Neural progenitor cell (in vitro differentiated cells): Measurements from ENCODE around the gene FOXL3. TPM values are rescaled to one million over a fixed set of nuclear protein-coding genes. Genes with fewer than 3 reads are reported as not detected.
A peak's percentile ranks its signal among the peaks of the same experiment; 100 is the strongest.

Experiments used
- DNase-seq: peaks from one replicate; pipeline ENCODE4 v3.0.0-alpha.2; 2016; ENCODE audit warnings: low spot score
- H2AFZ ChIP-seq: fragments of 200-600 bp; sonication (generic); replicated peaks from 2 replicates; pipeline ENCODE4 v1.6.1; 2016; ENCODE audit warnings: antibody characterized with exemption
- H3F3A ChIP-seq: fragments of 200-600 bp; sonication (generic); 2 replicates; pipeline ENCODE4 v1.6.1; 2016; ENCODE audit warnings: antibody characterized with exemption, low read depth
- H3K27ac ChIP-seq: fragments of 200-600 bp; sonication (generic); 2 replicates; pipeline ENCODE4 v1.5.1; 2016; ENCODE audit warnings: mild to moderate bottlenecking
- H3K27me3 ChIP-seq: fragments of 200-600 bp; sonication (generic); 2 replicates; pipeline ENCODE4 v1.6.1; 2016; ENCODE audit warnings: mild to moderate bottlenecking, moderate library complexity
- H3K36me3 ChIP-seq: fragments of 200-600 bp; sonication (generic); 2 replicates; pipeline ENCODE4 v1.5.1; 2016
- H3K4me1 ChIP-seq: fragments of 200-600 bp; sonication (generic); 2 replicates; pipeline ENCODE4 v1.6.1; 2016; ENCODE audit warnings: mixed run types
- H3K4me2 ChIP-seq: fragments of 200-600 bp; sonication (generic); 2 replicates; pipeline ENCODE4 v1.6.1; 2016
- H3K4me3 ChIP-seq: fragments of 200-600 bp; sonication (generic); 2 replicates; pipeline ENCODE4 v1.5.1; 2016
- H3K79me2 ChIP-seq: fragments of 200-600 bp; sonication (generic); 2 replicates; pipeline ENCODE4 v1.6.1; 2016; ENCODE audit warnings: low read depth
- H3K9ac ChIP-seq: fragments of 200-600 bp; sonication (generic); 2 replicates; pipeline ENCODE4 v1.6.1; 2016
- H3K9me3 ChIP-seq: fragments of 200-600 bp; sonication (generic); 2 replicates; pipeline ENCODE4 v1.5.1; 2016; ENCODE audit warnings: low read depth
- H4K20me1 ChIP-seq: fragments of 200-600 bp; sonication (generic); 2 replicates; pipeline ENCODE4 v1.6.1; 2016; ENCODE audit warnings: low read depth
- H3K27ac Mint-ChIP-seq: 3 replicates; pipeline ENCODE4 v1.8.0; 2021; ENCODE audit warnings: mixed read lengths
- H3K27me3 Mint-ChIP-seq: 2 replicates; pipeline ENCODE4 v1.8.0; 2022; ENCODE audit warnings: low read depth, mild to moderate bottlenecking, inconsistent platforms, moderate library complexity, mixed read lengths; ENCODE audit not compliant: insufficient read depth
- H3K36me3 Mint-ChIP-seq: 3 replicates; pipeline ENCODE4 v1.8.0; 2021; ENCODE audit warnings: mixed read lengths
- H3K4me1 Mint-ChIP-seq: 3 replicates; pipeline ENCODE4 v1.8.0; 2021; ENCODE audit warnings: mixed read lengths
- H3K4me3 Mint-ChIP-seq: 3 replicates; pipeline ENCODE4 v1.8.0; 2021; ENCODE audit warnings: mild to moderate bottlenecking, moderate library complexity, mixed read lengths
- H3K9me3 Mint-ChIP-seq: 3 replicates; pipeline ENCODE4 v1.8.0; 2020; ENCODE audit warnings: mixed read lengths
- EZH2 ChIP-seq: fragments of 200-600 bp; sonication (generic); IDR thresholded peaks from 2 replicates; pipeline ENCODE4 v1.6.1; 2017; ENCODE audit warnings: antibody characterized with exemption, mild to moderate bottlenecking, moderate library complexity
- EZH2phosphoT487 ChIP-seq: fragments of 200-600 bp; sonication (generic); IDR thresholded peaks from 2 replicates; pipeline ENCODE4 v1.6.1; 2017; ENCODE audit warnings: antibody characterized with exemption
- total RNA-seq: library from RNA; depleted of rRNA; stranded (reverse); fragments of >200 nt; gene quantifications from 2 replicates; pipeline ENCODE4 v1.2.3, GENCODE V29; 2015; ENCODE audit warnings: low replicate concordance
- TF ChIP-seq, protein P1 (sequence below): fragments of 200-600 bp; sonication (generic); IDR thresholded peaks from 2 replicates; pipeline ENCODE4 v1.5.1; 2017; ENCODE audit warnings: antibody characterized with exemption, mild to moderate bottlenecking

The FOXL3 gene
- total RNA-seq, 1 donor from 2014 or later, result not detected

DNA sequence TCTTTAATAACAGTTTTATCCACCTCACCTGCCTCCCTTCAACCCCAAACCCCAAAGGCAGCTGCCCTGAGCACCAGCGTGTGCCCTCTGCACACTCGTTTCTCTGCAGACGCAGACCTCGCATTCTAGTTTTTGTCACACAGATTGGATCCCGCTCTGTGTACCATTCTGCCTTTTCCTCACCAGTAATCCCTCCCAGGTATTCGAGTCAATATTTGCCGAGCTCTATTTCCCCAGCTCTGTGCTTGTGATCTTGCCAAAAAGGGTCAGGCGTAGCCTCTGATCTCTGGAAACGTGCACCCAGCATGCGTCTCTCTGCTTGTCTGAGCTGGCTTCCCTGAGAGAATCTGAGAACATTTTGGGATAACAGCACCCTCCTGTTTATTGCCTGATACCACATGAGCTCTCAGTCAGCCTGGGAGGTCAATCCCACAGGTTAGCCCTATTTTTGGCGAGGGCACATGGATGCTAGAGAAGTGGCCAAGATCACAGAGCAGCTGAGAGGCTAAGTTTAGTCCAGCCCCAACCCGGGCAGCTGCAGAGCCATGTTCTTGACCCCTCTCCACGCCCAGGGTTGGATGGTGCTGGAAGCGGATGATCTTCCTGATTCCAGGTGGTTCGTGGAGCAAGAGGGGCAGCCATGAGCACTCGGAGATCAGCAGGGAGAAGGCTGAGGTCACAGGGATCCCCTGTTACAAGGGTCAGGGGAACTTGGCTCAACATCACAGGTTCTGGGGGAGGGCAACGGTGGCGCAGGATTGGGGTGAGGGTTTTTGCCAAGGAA, 29.1 kb downstream of the FOXL3 start:
- Mint-ChIP-seq H3K27ac (no peak overlapping the region), H3K9me3 (peaks cover 13% of the 10 kb centered on the region), H3K36me3 (no peaks in the 10 kb centered on the region), H3K4me1 (peaks cover 2% of the 10 kb centered on the region), H3K27me3 (peaks cover 15% of the 10 kb centered on the region), H3K4me3 (no peak overlapping the region)
- Histone ChIP-seq H3K9ac (no peak overlapping the region), H4K20me1 (no peaks in the 10 kb centered on the region), H3K27ac (no peak overlapping the region), H3K9me3 (no peaks in the 10 kb centered on the region), H3K36me3 (no peaks in the 10 kb centered on the region), H2AFZ (no peak overlapping the region), H3K27me3 (peaks cover 23% of the 10 kb centered on the region), H3K4me3 (no peak overlapping the region), H3F3A (no peaks in the 10 kb centered on the region), H3K4me1 (peaks cover 13% of the 10 kb centered on the region), H3K4me2 (no peak overlapping the region), H3K79me2 (no peaks in the 10 kb centered on the region)
- TF ChIP-seq EZH2 (no peak), EZH2phosphoT487 (no peak)
- TF ChIP-seq, protein P1, sequence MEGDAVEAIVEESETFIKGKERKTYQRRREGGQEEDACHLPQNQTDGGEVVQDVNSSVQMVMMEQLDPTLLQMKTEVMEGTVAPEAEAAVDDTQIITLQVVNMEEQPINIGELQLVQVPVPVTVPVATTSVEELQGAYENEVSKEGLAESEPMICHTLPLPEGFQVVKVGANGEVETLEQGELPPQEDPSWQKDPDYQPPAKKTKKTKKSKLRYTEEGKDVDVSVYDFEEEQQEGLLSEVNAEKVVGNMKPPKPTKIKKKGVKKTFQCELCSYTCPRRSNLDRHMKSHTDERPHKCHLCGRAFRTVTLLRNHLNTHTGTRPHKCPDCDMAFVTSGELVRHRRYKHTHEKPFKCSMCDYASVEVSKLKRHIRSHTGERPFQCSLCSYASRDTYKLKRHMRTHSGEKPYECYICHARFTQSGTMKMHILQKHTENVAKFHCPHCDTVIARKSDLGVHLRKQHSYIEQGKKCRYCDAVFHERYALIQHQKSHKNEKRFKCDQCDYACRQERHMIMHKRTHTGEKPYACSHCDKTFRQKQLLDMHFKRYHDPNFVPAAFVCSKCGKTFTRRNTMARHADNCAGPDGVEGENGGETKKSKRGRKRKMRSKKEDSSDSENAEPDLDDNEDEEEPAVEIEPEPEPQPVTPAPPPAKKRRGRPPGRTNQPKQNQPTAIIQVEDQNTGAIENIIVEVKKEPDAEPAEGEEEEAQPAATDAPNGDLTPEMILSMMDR, result no peak
- no peak for DNase-seq

DNA sequence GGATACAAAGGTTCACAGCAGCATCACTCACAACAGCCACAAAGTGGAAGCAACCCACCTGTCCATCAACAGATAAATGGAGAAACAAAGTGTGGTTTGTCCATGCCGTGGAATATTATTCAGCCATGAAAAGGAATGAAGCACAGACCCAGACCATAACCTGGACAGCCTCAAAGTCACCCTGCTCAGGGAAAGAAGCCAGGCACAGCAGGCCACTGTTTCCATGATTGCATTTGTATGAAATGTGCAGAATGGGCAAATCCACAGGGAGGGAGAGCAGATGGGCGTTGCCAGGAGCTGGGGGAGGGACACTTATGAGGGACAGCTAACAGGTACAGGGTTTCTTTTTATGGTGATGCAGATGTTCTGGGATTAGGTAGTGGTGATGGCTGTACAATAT, 30.3 kb downstream of the FOXL3 start:
- Histone ChIP-seq H3K27me3 (peaks cover 23% of the 10 kb centered on the region), H3K9ac (no peak overlapping the region), H3K9me3 (no peaks in the 10 kb centered on the region), H3K27ac (no peak overlapping the region), H3K4me1 (peaks cover 13% of the 10 kb centered on the region), H3K4me2 (no peak overlapping the region), H3F3A (no peaks in the 10 kb centered on the region), H2AFZ (no peak overlapping the region), H3K79me2 (no peaks in the 10 kb centered on the region), H4K20me1 (no peaks in the 10 kb centered on the region), H3K36me3 (no peaks in the 10 kb centered on the region), H3K4me3 (no peak overlapping the region)
- Mint-ChIP-seq H3K4me3 (no peak overlapping the region), H3K36me3 (no peaks in the 10 kb centered on the region), H3K27me3 (peaks cover 21% of the 10 kb centered on the region), H3K4me1 (peaks cover 2% of the 10 kb centered on the region), H3K9me3 (peaks cover 9% of the 10 kb centered on the region), H3K27ac (no peak overlapping the region)
- no peak for DNase-seq
- TF ChIP-seq, protein P1, result no peak
- TF ChIP-seq EZH2 (no peak), EZH2phosphoT487 (no peak)

DNA sequence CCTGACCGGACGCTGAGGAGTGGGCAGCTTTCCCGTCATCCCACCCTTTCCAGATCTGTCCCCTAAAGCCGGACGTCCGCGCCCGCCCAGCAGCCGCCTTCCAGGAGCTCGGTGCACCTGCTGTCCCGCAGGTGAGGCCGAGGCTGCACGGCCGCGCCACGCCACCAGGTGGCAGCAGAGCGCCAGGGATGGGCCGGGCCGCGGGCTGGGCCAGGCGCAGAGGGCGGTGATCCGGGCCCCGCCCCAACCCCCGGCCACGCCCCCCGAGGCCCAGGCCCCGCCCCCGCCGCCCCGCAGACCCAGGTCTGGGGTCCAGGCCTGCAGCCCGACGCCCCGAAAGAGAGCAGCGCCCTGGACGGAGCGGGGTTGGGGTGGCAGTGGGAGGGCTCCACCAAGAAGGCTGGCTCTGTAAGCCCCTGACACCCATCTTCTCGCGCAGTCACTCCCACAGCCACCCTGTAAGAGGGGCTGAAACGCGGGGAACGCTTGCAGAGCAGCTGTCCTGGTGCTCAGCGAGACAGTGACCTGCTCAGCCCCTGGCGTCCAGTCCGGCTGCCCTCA, 32.2 kb downstream of the FOXL3 start:
- Histone ChIP-seq H3K4me1 (peaks cover 13% of the 10 kb centered on the region), H2AFZ (peak overlapping the region; percentile 84), H3K4me2 (peak overlapping the region; percentile 72), H3K27ac (no peak overlapping the region), H3K9ac (no peak overlapping the region), H3F3A (no peaks in the 10 kb centered on the region), H3K4me3 (peak overlapping the region; percentile 32), H4K20me1 (no peaks in the 10 kb centered on the region), H3K27me3 (peaks cover 23% of the 10 kb centered on the region), H3K79me2 (no peaks in the 10 kb centered on the region), H3K36me3 (no peaks in the 10 kb centered on the region), H3K9me3 (no peaks in the 10 kb centered on the region)
- Mint-ChIP-seq H3K27me3 (peaks cover 25% of the 10 kb centered on the region), H3K36me3 (no peaks in the 10 kb centered on the region), H3K27ac (no peak overlapping the region), H3K4me3 (peak overlapping the region; percentile 41), H3K4me1 (peaks cover 2% of the 10 kb centered on the region), H3K9me3 (peaks cover 4% of the 10 kb centered on the region)
- peak; percentile 81 for DNase-seq
- TF ChIP-seq, protein P1, result peak; percentile 93
- TF ChIP-seq EZH2phosphoT487, result no peak
